Measurements from ENCODE around the gene MACROD2.

- TF ChIP-seq EZH2phosphoT487 (IDR thresholded peaks at IDR 0.05; ENCODE audit: unreplicated experiment): no peak
- TF ChIP-seq CTCF (conservative IDR thresholded peaks at IDR 0.05; ENCODE audit: low read depth in 2 of 2): no peak
- no peak for TF ChIP-seq NANOG (IDR thresholded peaks at IDR 0.05; ENCODE audit: borderline replicate concordance)
- TF ChIP-seq EZH2 (IDR thresholded peaks at IDR 0.05; ENCODE audit: low read depth, unreplicated experiment): no peak
- no peak for TF ChIP-seq ETS1 (IDR thresholded peaks at IDR 0.05)
- TF ChIP-seq JUNB (IDR thresholded peaks at IDR 0.05; ENCODE audit: unreplicated experiment): no peak
- no peak for TF ChIP-seq STAT1 (IDR thresholded peaks at IDR 0.05; ENCODE audit: unreplicated experiment)
- TF ChIP-seq REST (IDR thresholded peaks at IDR 0.05; ENCODE audit: unreplicated experiment): no peak
- no peak for TF ChIP-seq CREB1 (CRISPR knock-in tag; IDR thresholded peaks at IDR 0.05; ENCODE audit: low read depth)
- no peak for TF ChIP-seq ZNF462 (CRISPR knock-in tag; IDR thresholded peaks at IDR 0.05)
- no peak for TF ChIP-seq POLR2AphosphoS5 (IDR thresholded peaks at IDR 0.05; ENCODE audit: low read depth)
- no peak for TF ChIP-seq ZNF114 (CRISPR knock-in tag; IDR thresholded peaks at IDR 0.05)
Observed at GRCh38 chr20:14845199-14846160, 850.2 kb downstream of the MACROD2 start.

All from GM23338 (cell line).